ENCODE measurements around the gene GOLGA1.

GRCh38 chr9:124870723-124871122, 70.2 kb downstream of the GOLGA1 start:
- TF ChIP-seq CTCF (IDR thresholded peaks at IDR 0.05) (no peak), ZFX (IDR thresholded peaks at IDR 0.05; ENCODE audit: borderline replicate concordance) (no peak)

Data from 22Rv1 (cell line).